ENCODE results near the gene BROX.

BROX gene

DNA sequence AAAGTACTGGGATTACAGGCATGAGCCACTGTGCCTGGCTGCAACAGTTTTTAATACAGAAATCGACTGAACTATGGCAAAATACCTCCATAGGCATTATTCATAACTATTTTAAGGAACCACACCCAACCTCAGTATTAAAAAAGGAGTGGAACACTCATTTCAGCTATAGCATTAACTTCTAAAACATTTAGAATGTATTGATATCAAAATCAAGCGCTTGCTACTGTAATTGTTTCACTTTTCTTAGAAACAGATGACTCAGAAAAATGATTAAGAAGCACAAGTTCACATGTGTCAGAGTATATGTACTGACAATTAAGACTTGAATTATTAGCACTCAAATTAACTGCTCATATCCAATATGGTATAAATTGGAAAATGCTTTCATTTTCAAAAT lies 15.2 kb upstream of the BROX start:
- Histone ChIP-seq H3K4me1 (ENCODE audit: control insufficient read depth, insufficient read depth, low read length) (no peaks in the 10 kb centered on the region), H3K9me3 (ENCODE audit: control insufficient read depth, insufficient read depth, low read depth, low read length) (no peaks in the 10 kb centered on the region), H3K4me3 (ENCODE audit: low read depth, low read length) (no peak overlapping the region), H3K36me3 (ENCODE audit: control insufficient read depth in 2 of 2, insufficient read depth in 1 of 2, low read length in 2 of 2) (peaks cover 13 to 19% of the 10 kb centered on the region in 2 experiments), H3K27ac (ENCODE audit: extremely low read depth, low read depth, low read length) (no peak overlapping the region)
- CTCF ChIA-PET: interaction anchor here (0.6 kb wide), 2 partner anchors 436 to 1264 kb away, joined by 3 to 4 read pairs; no protein-coding TSS in a partner anchor
- TF ChIP-seq ZNF239 (tag by site-specific recombination; IDR thresholded peaks at IDR 0.05): no peak
- TF ChIP-seq SCRT2 (tag by site-specific recombination; IDR thresholded peaks at IDR 0.05): no peak
- TF ChIP-seq, protein P1, sequence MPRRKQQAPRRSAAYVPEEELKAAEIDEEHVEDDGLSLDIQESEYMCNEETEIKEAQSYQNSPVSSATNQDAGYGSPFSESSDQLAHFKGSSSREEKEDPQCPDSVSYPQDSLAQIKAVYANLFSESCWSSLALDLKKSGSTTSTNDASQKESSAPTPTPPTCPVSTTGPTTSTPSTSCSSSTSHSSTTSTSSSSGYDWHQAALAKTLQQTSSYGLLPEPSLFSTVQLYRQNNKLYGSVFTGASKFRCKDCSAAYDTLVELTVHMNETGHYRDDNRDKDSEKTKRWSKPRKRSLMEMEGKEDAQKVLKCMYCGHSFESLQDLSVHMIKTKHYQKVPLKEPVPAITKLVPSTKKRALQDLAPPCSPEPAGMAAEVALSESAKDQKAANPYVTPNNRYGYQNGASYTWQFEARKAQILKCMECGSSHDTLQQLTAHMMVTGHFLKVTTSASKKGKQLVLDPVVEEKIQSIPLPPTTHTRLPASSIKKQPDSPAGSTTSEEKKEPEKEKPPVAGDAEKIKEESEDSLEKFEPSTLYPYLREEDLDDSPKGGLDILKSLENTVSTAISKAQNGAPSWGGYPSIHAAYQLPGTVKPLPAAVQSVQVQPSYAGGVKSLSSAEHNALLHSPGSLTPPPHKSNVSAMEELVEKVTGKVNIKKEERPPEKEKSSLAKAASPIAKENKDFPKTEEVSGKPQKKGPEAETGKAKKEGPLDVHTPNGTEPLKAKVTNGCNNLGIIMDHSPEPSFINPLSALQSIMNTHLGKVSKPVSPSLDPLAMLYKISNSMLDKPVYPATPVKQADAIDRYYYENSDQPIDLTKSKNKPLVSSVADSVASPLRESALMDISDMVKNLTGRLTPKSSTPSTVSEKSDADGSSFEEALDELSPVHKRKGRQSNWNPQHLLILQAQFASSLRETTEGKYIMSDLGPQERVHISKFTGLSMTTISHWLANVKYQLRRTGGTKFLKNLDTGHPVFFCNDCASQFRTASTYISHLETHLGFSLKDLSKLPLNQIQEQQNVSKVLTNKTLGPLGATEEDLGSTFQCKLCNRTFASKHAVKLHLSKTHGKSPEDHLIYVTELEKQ (tag by site-specific recombination; IDR thresholded peaks at IDR 0.05; ENCODE audit: borderline replicate concordance): no peak
- TF ChIP-seq ZSCAN30 (tag by site-specific recombination; IDR thresholded peaks at IDR 0.05): no peak
- no peak for TF ChIP-seq GLI2 (tag by site-specific recombination; IDR thresholded peaks at IDR 0.05; ENCODE audit: borderline replicate concordance, low read depth)
- no peak for TF ChIP-seq ZNF155 (tag by site-specific recombination; IDR thresholded peaks at IDR 0.05)
- no peak for TF ChIP-seq ZFP37 (tag by site-specific recombination; IDR thresholded peaks at IDR 0.05)
- TF ChIP-seq ZNF544 (tag by site-specific recombination; IDR thresholded peaks at IDR 0.05): no peak
- TF ChIP-seq ZNF133 (tag by site-specific recombination; IDR thresholded peaks at IDR 0.05): no peak
- TF ChIP-seq TCF7L2 (IDR thresholded peaks at IDR 0.05; ENCODE audit: borderline replicate concordance, low read depth, low read length): no peak
- TF ChIP-seq ZNF549 (tag by site-specific recombination; IDR thresholded peaks at IDR 0.05): no peak
- no peak for TF ChIP-seq TRIM28 (IDR thresholded peaks at IDR 0.05; ENCODE audit: borderline replicate concordance, low read length)
- no peak for TF ChIP-seq SP3 (tag by site-specific recombination; IDR thresholded peaks at IDR 0.05)
- no peak for TF ChIP-seq GLIS2 (tag by site-specific recombination; IDR thresholded peaks at IDR 0.05)
- TF ChIP-seq, protein P2, sequence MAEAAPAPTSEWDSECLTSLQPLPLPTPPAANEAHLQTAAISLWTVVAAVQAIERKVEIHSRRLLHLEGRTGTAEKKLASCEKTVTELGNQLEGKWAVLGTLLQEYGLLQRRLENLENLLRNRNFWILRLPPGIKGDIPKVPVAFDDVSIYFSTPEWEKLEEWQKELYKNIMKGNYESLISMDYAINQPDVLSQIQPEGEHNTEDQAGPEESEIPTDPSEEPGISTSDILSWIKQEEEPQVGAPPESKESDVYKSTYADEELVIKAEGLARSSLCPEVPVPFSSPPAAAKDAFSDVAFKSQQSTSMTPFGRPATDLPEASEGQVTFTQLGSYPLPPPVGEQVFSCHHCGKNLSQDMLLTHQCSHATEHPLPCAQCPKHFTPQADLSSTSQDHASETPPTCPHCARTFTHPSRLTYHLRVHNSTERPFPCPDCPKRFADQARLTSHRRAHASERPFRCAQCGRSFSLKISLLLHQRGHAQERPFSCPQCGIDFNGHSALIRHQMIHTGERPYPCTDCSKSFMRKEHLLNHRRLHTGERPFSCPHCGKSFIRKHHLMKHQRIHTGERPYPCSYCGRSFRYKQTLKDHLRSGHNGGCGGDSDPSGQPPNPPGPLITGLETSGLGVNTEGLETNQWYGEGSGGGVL (tag by site-specific recombination; IDR thresholded peaks at IDR 0.05): no peak
- TF ChIP-seq, protein P3, sequence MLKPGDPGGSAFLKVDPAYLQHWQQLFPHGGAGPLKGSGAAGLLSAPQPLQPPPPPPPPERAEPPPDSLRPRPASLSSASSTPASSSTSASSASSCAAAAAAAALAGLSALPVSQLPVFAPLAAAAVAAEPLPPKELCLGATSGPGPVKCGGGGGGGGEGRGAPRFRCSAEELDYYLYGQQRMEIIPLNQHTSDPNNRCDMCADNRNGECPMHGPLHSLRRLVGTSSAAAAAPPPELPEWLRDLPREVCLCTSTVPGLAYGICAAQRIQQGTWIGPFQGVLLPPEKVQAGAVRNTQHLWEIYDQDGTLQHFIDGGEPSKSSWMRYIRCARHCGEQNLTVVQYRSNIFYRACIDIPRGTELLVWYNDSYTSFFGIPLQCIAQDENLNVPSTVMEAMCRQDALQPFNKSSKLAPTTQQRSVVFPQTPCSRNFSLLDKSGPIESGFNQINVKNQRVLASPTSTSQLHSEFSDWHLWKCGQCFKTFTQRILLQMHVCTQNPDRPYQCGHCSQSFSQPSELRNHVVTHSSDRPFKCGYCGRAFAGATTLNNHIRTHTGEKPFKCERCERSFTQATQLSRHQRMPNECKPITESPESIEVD (tag by site-specific recombination; IDR thresholded peaks at IDR 0.05): no peak
- POLR2A ChIA-PET: no interaction called here

DNA sequence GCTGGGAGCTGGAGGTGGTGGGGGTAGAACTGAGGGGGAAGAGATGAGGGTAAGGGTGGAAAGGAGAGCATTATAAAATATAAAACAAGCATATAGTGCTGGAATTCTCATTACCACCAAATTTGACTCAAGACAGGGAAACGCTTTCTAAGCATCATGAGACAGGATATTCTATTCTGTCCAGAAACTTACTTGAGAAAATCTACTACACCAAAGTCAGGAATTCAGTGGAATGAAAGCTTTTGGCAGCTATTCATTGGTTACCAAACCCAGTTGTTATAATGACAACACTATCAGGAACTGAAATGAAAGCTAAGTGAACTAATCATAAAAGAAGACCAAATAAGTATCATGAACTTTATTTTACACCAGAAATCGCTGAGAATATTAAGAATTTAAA lies 14.5 kb upstream of the BROX start:
- ChIA-PET CTCF (interaction anchor here (0.6 kb wide), 3 partner anchors 98 to 1264 kb away, joined by 3 to 4 read pairs (median 4); no protein-coding TSS in a partner anchor), POLR2A (no interaction called here)
- Histone ChIP-seq H3K27ac (ENCODE audit: extremely low read depth, low read depth, low read length) (no peak overlapping the region), H3K36me3 (ENCODE audit: control insufficient read depth in 2 of 2, insufficient read depth in 1 of 2, low read length in 2 of 2) (peaks cover 19 to 23% of the 10 kb centered on the region in 2 experiments), H3K9me3 (ENCODE audit: control insufficient read depth, insufficient read depth, low read depth, low read length) (no peaks in the 10 kb centered on the region), H3K4me1 (ENCODE audit: control insufficient read depth, insufficient read depth, low read length) (no peaks in the 10 kb centered on the region), H3K4me3 (ENCODE audit: low read depth, low read length) (no peak overlapping the region)
- TF ChIP-seq MYNN (tag by site-specific recombination; IDR thresholded peaks at IDR 0.05; ENCODE audit: borderline replicate concordance): no peak
- no peak for TF ChIP-seq ZNF23 (tag by site-specific recombination; IDR thresholded peaks at IDR 0.05; ENCODE audit: borderline replicate concordance)
- no peak for TF ChIP-seq ZNF561 (tag by site-specific recombination; IDR thresholded peaks at IDR 0.05; ENCODE audit: borderline replicate concordance)
- no peak for TF ChIP-seq ZNF48 (tag by site-specific recombination; IDR thresholded peaks at IDR 0.05)
- no peak for TF ChIP-seq ZNF707 (tag by site-specific recombination; IDR thresholded peaks at IDR 0.05)
- TF ChIP-seq ZBTB21 (tag by site-specific recombination; IDR thresholded peaks at IDR 0.05): no peak
- no peak for TF ChIP-seq SP3 (tag by site-specific recombination; IDR thresholded peaks at IDR 0.05)
- TF ChIP-seq ZNF354C (tag by site-specific recombination; IDR thresholded peaks at IDR 0.05; ENCODE audit: borderline replicate concordance, low read depth): no peak
- TF ChIP-seq ZNF658 (tag by site-specific recombination; IDR thresholded peaks at IDR 0.05): no peak
- no peak for TF ChIP-seq TCF7L2 (IDR thresholded peaks at IDR 0.05; ENCODE audit: borderline replicate concordance, low read depth, low read length)

All from HEK293 (cell line).